HG03432 (cell line): ENCODE data around the gene RASA3.
A peak's percentile ranks its signal among the peaks of the same experiment; 100 is the strongest.

Experiments
- ATAC-seq: cut with Tn5 transposase; IDR thresholded peaks from one replicate; pipeline ENCODE4 v1.9.1; 2021; ENCODE audit warnings: mild to moderate bottlenecking, moderate library complexity; ENCODE audit not compliant: unreplicated experiment

The RASA3 gene

GRCh38 chr13:114070098-114070799 lies 62.2 kb downstream of the RASA3 start:
- no peak for ATAC-seq

- ATAC-seq, result no peak
Observed at GRCh38 chr13:114069376-114070097, 62.9 kb downstream of the RASA3 start.

GRCh38 chr13:114068656-114069318 lies 63.6 kb downstream of the RASA3 start:
- no peak for ATAC-seq

- no peak for ATAC-seq
Observed at GRCh38 chr13:114067886-114068651, 64.4 kb downstream of the RASA3 start.

GRCh38 chr13:114067381-114067885 lies 65.0 kb downstream of the RASA3 start:
- ATAC-seq, result peak; percentile 53

- ATAC-seq, result peak; percentile 8
Observed at GRCh38 chr13:114066956-114067355, 65.5 kb downstream of the RASA3 start.

GRCh38 chr13:114065926-114066774 lies 66.3 kb downstream of the RASA3 start:
- peak; percentile 6 for ATAC-seq

GRCh38 chr13:114065141-114065925 lies 67.1 kb downstream of the RASA3 start:
- ATAC-seq, result peak; percentile 57

GRCh38 chr13:114064450-114065140 lies 67.8 kb downstream of the RASA3 start:
- no peak for ATAC-seq

- no peak for ATAC-seq
Observed at GRCh38 chr13:114063545-114064449, 68.6 kb downstream of the RASA3 start.

- ATAC-seq, result no peak
Observed at GRCh38 chr13:114062754-114063153, 69.7 kb downstream of the RASA3 start.

- ATAC-seq, result no peak
Observed at GRCh38 chr13:114062341-114062740, 70.1 kb downstream of the RASA3 start.

- no peak for ATAC-seq
Observed at GRCh38 chr13:114061744-114062143, 70.7 kb downstream of the RASA3 start.

- ATAC-seq, result no peak
Observed at GRCh38 chr13:114061047-114061446, 71.4 kb downstream of the RASA3 start.

- ATAC-seq, result no peak
Observed at GRCh38 chr13:114059946-114060860, 72.2 kb downstream of the RASA3 start.

- ATAC-seq, result no peak
Observed at GRCh38 chr13:114059428-114059827, 73.0 kb downstream of the RASA3 start.
